GM12878 (cell line): ENCODE results near the gene COL6A3.

Experiments
- CBFB ChIP-seq: IDR thresholded peaks from 2 replicates; pipeline ENCODE4 v1.6.1; 2016; ENCODE audit warnings: antibody characterized with exemption, low read depth
- CHD4 ChIP-seq: fragments of 200-600 bp; sonication (generic); IDR thresholded peaks from 2 replicates; pipeline ENCODE4 v1.6.1; 2016; ENCODE audit warnings: mild to moderate bottlenecking
- CTCF ChIP-seq, 3 experiments: IDR thresholded peaks in 2 of 3; conservative IDR thresholded peaks in 1 of 3; 2 replicates each; pipeline ENCODE4 v1.5.1; 2011; ENCODE audit warnings: low read depth in 3 of 3, low read length in 3 of 3, mild to moderate bottlenecking in 3 of 3, control low read depth in 2 of 3, moderate library complexity in 2 of 3, inconsistent platforms in 1 of 3, mixed read lengths in 1 of 3; ENCODE audit not compliant: control insufficient read depth in 2 of 3, insufficient read depth in 1 of 3; ENCODE audit errors: extremely low read depth in 1 of 3
- E2F4 ChIP-seq: IDR thresholded peaks from 2 replicates; pipeline ENCODE4 v1.6.1; 2012; ENCODE audit warnings: low read depth, low read length, improper control_type of control experiment
- ESRRA ChIP-seq: IDR thresholded peaks from 2 replicates; pipeline ENCODE4 v1.6.1; 2012; ENCODE audit warnings: mild to moderate bottlenecking, low read length, improper control_type of control experiment
- HDGF ChIP-seq: fragments of 450-650 bp; IDR thresholded peaks from 2 replicates; pipeline ENCODE4 v1.6.1; 2016; ENCODE audit warnings: antibody characterized with exemption
- NBN ChIP-seq: fragments of 450-650 bp; IDR thresholded peaks from 2 replicates; pipeline ENCODE4 v1.6.1; 2016
- POLR2A ChIP-seq: IDR thresholded peaks from 2 replicates; pipeline ENCODE4 v1.6.1; 2011; ENCODE audit warnings: low read depth, mild to moderate bottlenecking, low read length
- POLR2AphosphoS5 ChIP-seq: IDR thresholded peaks from 2 replicates; pipeline ENCODE4 v1.6.1; 2011; ENCODE audit warnings: mild to moderate bottlenecking, low read length, inconsistent platforms
- REST ChIP-seq: IDR thresholded peaks from 2 replicates; pipeline ENCODE4 v1.6.1; 2012; ENCODE audit warnings: mild to moderate bottlenecking, low read depth, low read length
- SIN3A ChIP-seq: IDR thresholded peaks from 2 replicates; pipeline ENCODE4 v1.6.1; 2012; ENCODE audit warnings: low read depth, low read length, improper control_type of control experiment
- SUZ12 ChIP-seq: fragments of 200-600 bp; sonication (generic); IDR thresholded peaks from one replicate; pipeline ENCODE4 v1.6.1; 2018; ENCODE audit warnings: antibody characterized with exemption, mild to moderate bottlenecking; ENCODE audit not compliant: unreplicated experiment
- ZBTB33 ChIP-seq: fragments of 450-650 bp; IDR thresholded peaks from 2 replicates; pipeline ENCODE4 v1.6.1; 2017; ENCODE audit warnings: mild to moderate bottlenecking
- ZNF217 ChIP-seq: fragments of 450-650 bp; IDR thresholded peaks from 2 replicates; pipeline ENCODE4 v1.6.1; 2017; ENCODE audit warnings: antibody characterized with exemption, mild to moderate bottlenecking

- no peak for TF ChIP-seq SIN3A
- no peak for TF ChIP-seq ZNF217
- TF ChIP-seq POLR2A = no peak
- no peak for TF ChIP-seq ESRRA
- no peak for TF ChIP-seq NBN
- no peak for TF ChIP-seq SUZ12
- TF ChIP-seq E2F4 = no peak
- TF ChIP-seq ZBTB33 = no peak
- TF ChIP-seq CTCF (IDR thresholded peaks at IDR 0.05 in 2 of 3, conservative IDR thresholded peaks at IDR 0.05 in 1 of 3; ENCODE audit: control insufficient read depth in 2 of 3, extremely low read depth in 1 of 3, insufficient read depth in 1 of 3, low read depth in 3 of 3, low read length in 3 of 3) = no peak
- TF ChIP-seq POLR2AphosphoS5 = no peak
- no peak for TF ChIP-seq CHD4
- TF ChIP-seq CBFB = no peak
- TF ChIP-seq HDGF = no peak
- TF ChIP-seq REST = no peak
These were observed 137.1 kb downstream of the COL6A3 start for GRCh38 chr2:237276716-237277490.
